ENCODE measurements around the gene ELF1. TPM values are rescaled to one million over a fixed set of nuclear protein-coding genes. Genes with fewer than 3 reads are reported as not detected.
A peak's percentile ranks its signal among the peaks of the same experiment; 100 is the strongest.

ELF1 gene
- polyA plus RNA-seq, 1 of the 3 experiments (the other 2 are of a cell fraction) = 11.1 TPM

GRCh38 chr13:41061075-41061913 lies 42.2 kb upstream of the ELF1 start, which contains the start of gene WBP4 (continued):
- TF ChIP-seq NRF1 (IDR thresholded peaks at IDR 0.05; ENCODE audit: low read depth, low read length) (no peak), RAD21 (IDR thresholded peaks at IDR 0.05; ENCODE audit: low read length) (no peak), TEAD4 (IDR thresholded peaks at IDR 0.05; ENCODE audit: borderline replicate concordance, insufficient read depth) (no peak), SMC3 (IDR thresholded peaks at IDR 0.05; ENCODE audit: low read depth, low read length) (no peak), SIN3A (IDR thresholded peaks at IDR 0.05; ENCODE audit: borderline replicate concordance, low read depth, low read length) (peak; percentile 26; the same call in 1 of the 2 replicates), MEF2A (IDR thresholded peaks at IDR 0.05; ENCODE audit: borderline replicate concordance, low read depth) (no peak), CTCF (IDR thresholded peaks at IDR 0.05) (no peak; the same call in 1 of the 2 replicates), ELF1 (IDR thresholded peaks at IDR 0.05) (peak; percentile 58; the same call in 1 of the 2 replicates), USF1 (IDR thresholded peaks at IDR 0.05; ENCODE audit: borderline replicate concordance, low read depth) (no peak), FOXJ3 (CRISPR knock-in tag; IDR thresholded peaks at IDR 0.05) (peak; percentile 51; the same call in 1 of the 2 replicates), NFIC (IDR thresholded peaks at IDR 0.05; ENCODE audit: borderline replicate concordance) (peak; percentile 93), USF2 (IDR thresholded peaks at IDR 0.05; ENCODE audit: borderline replicate concordance, low read depth, low read length) (no peak), RCOR1 (IDR thresholded peaks at IDR 0.05; ENCODE audit: low read length) (peak; percentile 14; the same call in 1 of the 2 replicates), REST (IDR thresholded peaks at IDR 0.05; ENCODE audit: low read depth, low read length) (peak; percentile 8; the same call in 1 of the 2 replicates), TCF12 (IDR thresholded peaks at IDR 0.05) (0 out of 2 replicates have a peak, but pooled peaks have one; percentile 46), FOXM1 (IDR thresholded peaks at IDR 0.05; ENCODE audit: low read depth) (no peak), CHD2 (IDR thresholded peaks at IDR 0.05; ENCODE audit: low read length, partially characterized antibody) (peak; percentile 95), GATA2 (CRISPR knock-in tag; IDR thresholded peaks at IDR 0.05) (no peak), MAX (IDR thresholded peaks at IDR 0.05; ENCODE audit: low read depth) (peak; percentile 5; the same call in 1 of the 2 replicates), EZH2phosphoT487 (IDR thresholded peaks at IDR 0.05; ENCODE audit: borderline replicate concordance, low read depth) (no peak), RFX5 (IDR thresholded peaks at IDR 0.05; ENCODE audit: low read length) (no peak), EP300 (IDR thresholded peaks at IDR 0.05; ENCODE audit: borderline replicate concordance in 1 of 2, low read depth in 1 of 2, low read length in 1 of 2) (0 out of 4 replicates have a peak, but pooled peaks of 1 of the 2 experiments have one; percentile 13), POLR2AphosphoS5 (IDR thresholded peaks at IDR 0.05; ENCODE audit: low read depth, low read length) (peak; percentile 67)

All from SK-N-SH (cell line).